OCI-LY3 (cell line): Measurements from ENCODE around the gene PRTFDC1.

ENCODE experiments used
- EZH2phosphoT487 ChIP-seq: fragments of 200-600 bp; shearing (Covaris generic); IDR thresholded peaks from 2 replicates; pipeline ENCODE4 v1.6.1; 2018; ENCODE audit warnings: antibody characterized with exemption, mixed run types, low read depth
- TF ChIP-seq, protein P1 (sequence below): fragments of 200-600, 300-600 bp; sonication (generic); IDR thresholded peaks from 2 replicates; pipeline ENCODE4 v1.5.1; 2014; ENCODE audit warnings: antibody characterized with exemption, low read length, low read depth

DNA sequence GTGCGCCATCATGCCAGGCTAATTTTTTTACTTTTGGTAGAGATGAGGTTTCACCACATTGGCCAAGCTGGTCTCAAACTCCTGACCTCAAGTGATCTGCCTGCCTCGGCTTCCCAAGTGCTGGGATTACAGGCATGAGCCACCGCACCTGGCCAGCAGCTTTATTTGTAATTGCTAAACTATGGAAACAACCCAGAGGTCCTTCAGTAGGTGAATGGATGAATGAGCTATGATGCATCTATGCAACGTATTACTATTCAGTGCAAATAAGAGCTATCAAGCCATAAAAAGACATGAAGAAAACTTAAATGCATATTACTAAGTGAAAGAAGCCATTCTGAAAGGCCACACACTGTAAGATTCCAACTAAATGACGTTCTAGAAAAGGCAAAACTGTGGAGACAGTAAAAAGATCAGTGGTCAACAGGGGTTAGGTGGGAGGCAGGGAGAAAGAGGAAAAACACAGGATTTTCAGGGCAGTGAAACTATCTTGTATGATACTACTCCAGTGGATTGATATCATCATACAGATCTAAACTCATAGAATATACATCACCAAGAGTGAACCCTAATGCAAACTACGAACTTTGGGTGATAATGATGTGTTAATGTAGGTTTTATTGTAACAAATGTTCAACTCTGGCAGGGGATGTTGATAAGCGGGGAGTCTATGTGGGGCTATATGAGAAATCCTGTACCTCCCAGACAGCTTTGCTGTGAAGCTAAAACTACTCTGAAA lies 66.7 kb downstream of the PRTFDC1 start:
- TF ChIP-seq, protein P1, sequence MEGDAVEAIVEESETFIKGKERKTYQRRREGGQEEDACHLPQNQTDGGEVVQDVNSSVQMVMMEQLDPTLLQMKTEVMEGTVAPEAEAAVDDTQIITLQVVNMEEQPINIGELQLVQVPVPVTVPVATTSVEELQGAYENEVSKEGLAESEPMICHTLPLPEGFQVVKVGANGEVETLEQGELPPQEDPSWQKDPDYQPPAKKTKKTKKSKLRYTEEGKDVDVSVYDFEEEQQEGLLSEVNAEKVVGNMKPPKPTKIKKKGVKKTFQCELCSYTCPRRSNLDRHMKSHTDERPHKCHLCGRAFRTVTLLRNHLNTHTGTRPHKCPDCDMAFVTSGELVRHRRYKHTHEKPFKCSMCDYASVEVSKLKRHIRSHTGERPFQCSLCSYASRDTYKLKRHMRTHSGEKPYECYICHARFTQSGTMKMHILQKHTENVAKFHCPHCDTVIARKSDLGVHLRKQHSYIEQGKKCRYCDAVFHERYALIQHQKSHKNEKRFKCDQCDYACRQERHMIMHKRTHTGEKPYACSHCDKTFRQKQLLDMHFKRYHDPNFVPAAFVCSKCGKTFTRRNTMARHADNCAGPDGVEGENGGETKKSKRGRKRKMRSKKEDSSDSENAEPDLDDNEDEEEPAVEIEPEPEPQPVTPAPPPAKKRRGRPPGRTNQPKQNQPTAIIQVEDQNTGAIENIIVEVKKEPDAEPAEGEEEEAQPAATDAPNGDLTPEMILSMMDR: no peak
- TF ChIP-seq EZH2phosphoT487: no peak
